ENCODE measurements around the gene CD70. TPM values are rescaled to one million over a fixed set of nuclear protein-coding genes. Genes with fewer than 3 reads are reported as not detected.

Gene CD70
- polyA plus RNA-seq, 3 donors, result 0.12 TPM; not detected in 2

- Histone ChIP-seq H3K79me2 (ENCODE audit: insufficient read depth, low read length) (no peaks in the 10 kb centered on the region), H2AFZ (ENCODE audit: insufficient read depth, low read depth, low read length, poor library complexity, severe bottlenecking) (peak overlapping the region; percentile 29), H3K4me1 (ENCODE audit: control insufficient read depth in 1 of 2, insufficient read depth in 2 of 2, low read length in 2 of 2) (peaks cover 36 to 57% of the 10 kb centered on the region in 2 donors), H3K4me3 (replicated peaks in 1 of 3; ENCODE audit: low read depth in 2 of 3, low read length in 3 of 3) (peak overlapping the region in 1 of 3 experiments; percentile 36), H3K9me3 (replicated peaks in 1 of 2; ENCODE audit: control insufficient read depth in 1 of 2, insufficient read depth in 1 of 2, low read length in 2 of 2) (peaks cover 0 to 12% of the 10 kb centered on the region in 2 donors), H3K4me2 (replicated peaks; ENCODE audit: extremely low read depth, low read length, poor library complexity, severe bottlenecking) (peak overlapping the region; percentile 60), H3K36me3 (replicated peaks in 1 of 2; ENCODE audit: control insufficient read depth in 1 of 2, insufficient read depth in 2 of 2, low read length in 2 of 2) (no peaks in the 10 kb centered on the region), H3K27ac (ENCODE audit: low read depth in 1 of 2, low read length in 2 of 2) (no peak overlapping the region), H3K27me3 (ENCODE audit: control insufficient read depth in 2 of 2, insufficient read depth in 2 of 2, low read length in 2 of 2) (peaks cover 56 to 78% of the 10 kb centered on the region in 2 donors), H4K20me1 (ENCODE audit: insufficient read depth, low read length) (no peaks in the 10 kb centered on the region), H3K9ac (ENCODE audit: insufficient read depth, low read length, poor library complexity, severe bottlenecking) (no peak overlapping the region)
- Mint-ChIP-seq H3K27ac (peak overlapping the region in 4 of 7 donors; percentile 42 to 73 (median 50)), H3K9me3 (peaks cover 0 to 37% (median 18%) of the 10 kb centered on the region in 7 donors), H3K4me1 (peaks cover 59% of the 10 kb centered on the region), H3K4me3 (peak overlapping the region; percentile 24 to 93), H3K27me3 (ENCODE audit: low read depth in 3 of 3) (peaks cover 83 to 94% (median 86%) of the 10 kb centered on the region in 3 donors), H3K36me3 (peaks cover 8 to 9% of the 10 kb centered on the region in 2 donors)
- no peak for TF ChIP-seq CTCF (IDR thresholded peaks at IDR 0.05)
- intact Hi-C loops (cut with micrococcal nuclease), result no loop called here
- peak in 2 of 3 donors; percentile 31 to 60 for DNase-seq
- 2% methylated on average over 28 of the region's 31 CpGs for WGBS (ENCODE audit: insufficient coverage)
Observed at GRCh38 chr19:6590258-6590826, 608 bp downstream of the CD70 start.

GRCh38 chr19:6589711-6590257, 1.2 kb downstream of the CD70 start:
- H3K4me1 ChIP-seq (ENCODE audit: control insufficient read depth in 1 of 2, insufficient read depth in 2 of 2, low read length in 2 of 2), result peaks cover 39 to 60% of the 10 kb centered on the region in 2 donors
- no peak overlapping the region for H3K9ac ChIP-seq (ENCODE audit: insufficient read depth, low read length, poor library complexity, severe bottlenecking)
- H3K4me3 ChIP-seq (replicated peaks in 1 of 3; ENCODE audit: low read depth in 2 of 3, low read length in 3 of 3), result no peak overlapping the region
- H4K20me1 ChIP-seq (ENCODE audit: insufficient read depth, low read length), result no peaks in the 10 kb centered on the region
- intact Hi-C loops (cut with micrococcal nuclease), result no loop called here
- no peak overlapping the region for H2AFZ ChIP-seq (ENCODE audit: insufficient read depth, low read depth, low read length, poor library complexity, severe bottlenecking)
- peaks cover 56 to 78% of the 10 kb centered on the region in 2 donors for H3K27me3 ChIP-seq (ENCODE audit: control insufficient read depth in 2 of 2, insufficient read depth in 2 of 2, low read length in 2 of 2)
- no peak overlapping the region for H3K27ac ChIP-seq (ENCODE audit: low read depth in 1 of 2, low read length in 2 of 2)
- Mint-ChIP-seq H3K9me3 (peaks cover 0 to 37% (median 18%) of the 10 kb centered on the region in 7 donors), H3K27ac (peak overlapping the region in 2 of 7 donors; percentile 50 to 86), H3K27me3 (ENCODE audit: low read depth in 3 of 3) (peaks cover 84 to 90% (median 86%) of the 10 kb centered on the region in 3 donors), H3K4me3 (peak overlapping the region; percentile 12 to 93), H3K36me3 (peaks cover 8 to 9% of the 10 kb centered on the region in 2 donors), H3K4me1 (peaks cover 61% of the 10 kb centered on the region)
- DNase-seq, result no peak
- 9% methylated on average over 16 of the region's 16 CpGs for WGBS (ENCODE audit: insufficient coverage)
- H3K9me3 ChIP-seq (replicated peaks in 1 of 2; ENCODE audit: control insufficient read depth in 1 of 2, insufficient read depth in 1 of 2, low read length in 2 of 2), result peaks cover 0 to 12% of the 10 kb centered on the region in 2 donors
- H3K4me2 ChIP-seq (replicated peaks; ENCODE audit: extremely low read depth, low read length, poor library complexity, severe bottlenecking), result peak overlapping the region; percentile 60
- no peak for TF ChIP-seq CTCF (IDR thresholded peaks at IDR 0.05)
- H3K79me2 ChIP-seq (ENCODE audit: insufficient read depth, low read length), result no peaks in the 10 kb centered on the region
- no peaks in the 10 kb centered on the region for H3K36me3 ChIP-seq (replicated peaks in 1 of 2; ENCODE audit: control insufficient read depth in 1 of 2, insufficient read depth in 2 of 2, low read length in 2 of 2)
